Activated CD8-positive, alpha-beta memory T cell treated with anti-CD3 and anti-CD28 coated beads, Interleukin-2, amount 50 U/mL, for 4 hours (primary cell): ENCODE results near the gene WDR5.

Source experiments
- DNase-seq: peaks from one replicate; pipeline ENCODE4 v3.0.0-alpha.2; 2020

WDR5 gene

DNA sequence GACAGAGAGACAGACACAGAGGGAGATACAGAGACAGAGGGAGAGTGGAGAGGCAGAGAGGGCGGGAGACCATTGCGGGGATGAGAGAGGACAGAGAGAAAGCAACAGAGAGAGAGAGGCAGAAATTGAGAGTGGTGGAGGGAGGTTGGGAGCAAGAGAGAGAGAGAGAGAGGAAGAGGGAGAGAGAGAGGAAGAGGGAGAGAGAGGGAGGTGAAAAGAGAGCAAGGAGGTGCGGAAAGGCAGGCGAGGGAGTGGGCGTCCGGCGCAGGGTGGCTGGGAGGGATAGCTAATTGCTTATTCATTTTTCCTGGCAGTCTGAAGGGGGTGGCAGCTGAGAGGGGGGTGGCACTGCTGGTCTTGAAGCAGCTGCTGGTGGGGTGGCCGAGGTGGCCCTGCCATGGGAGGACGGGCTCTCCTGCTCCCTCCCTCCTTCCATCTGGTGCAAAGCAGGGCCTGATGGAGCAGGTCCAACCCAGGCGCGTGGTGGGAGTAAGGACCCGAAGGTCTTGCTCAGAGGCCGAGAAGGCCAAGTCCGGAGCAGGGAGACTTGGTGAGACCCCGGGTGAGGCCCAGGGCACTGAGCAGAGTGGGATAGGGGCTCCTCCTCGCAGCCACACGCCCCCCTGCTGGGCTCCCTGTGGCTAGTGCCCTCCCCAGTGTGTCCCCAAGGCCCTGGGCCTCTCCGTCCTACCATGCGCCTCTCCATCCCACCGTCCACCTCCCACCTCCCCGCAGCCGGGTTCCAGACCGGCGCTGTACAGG, 53.8 kb downstream of the WDR5 start:
- no peak for DNase-seq

DNA sequence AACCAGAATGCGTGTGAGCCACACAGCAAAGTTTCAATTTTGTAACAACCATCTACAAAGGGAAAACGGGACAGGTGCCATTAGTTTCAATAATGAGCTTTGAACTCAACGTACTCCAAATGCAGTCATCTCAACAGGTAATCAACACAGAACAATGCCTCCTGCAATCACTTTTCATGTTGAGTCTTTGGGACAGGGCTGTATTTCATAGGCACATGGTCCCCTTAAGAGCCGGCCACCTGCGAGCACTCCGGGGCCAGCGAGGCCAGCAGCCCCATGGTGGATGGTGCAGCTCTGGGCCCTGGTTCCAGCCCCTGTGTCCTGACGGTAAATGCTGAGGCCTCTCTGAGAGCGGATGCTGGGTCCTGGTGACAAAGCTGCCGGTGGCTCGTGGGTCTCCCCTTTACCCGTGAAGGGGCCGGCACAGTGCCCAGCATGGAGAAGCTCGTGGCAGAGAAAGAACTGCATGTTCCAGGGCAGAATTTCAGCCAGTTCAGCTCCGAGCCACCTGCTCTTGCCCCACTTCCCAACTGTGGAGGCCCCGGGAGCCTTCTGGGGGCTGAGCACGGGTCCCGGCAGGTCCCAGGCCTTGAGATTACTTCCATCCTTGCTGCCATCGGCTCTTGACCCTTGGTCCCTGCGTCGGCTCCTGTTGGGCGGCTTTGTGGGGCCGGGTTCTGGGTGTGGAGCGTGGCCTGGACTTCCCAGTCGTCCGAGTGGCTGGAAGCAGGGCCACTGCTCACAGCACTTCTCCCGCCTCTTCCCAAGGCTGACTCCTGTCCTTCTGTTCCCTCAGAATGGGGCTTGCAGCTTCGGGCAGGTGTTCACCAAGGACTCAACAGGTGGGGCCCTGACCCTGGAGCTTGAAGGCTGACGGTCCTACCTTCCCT, 54.6 kb downstream of the WDR5 start:
- no peak for DNase-seq

DNA sequence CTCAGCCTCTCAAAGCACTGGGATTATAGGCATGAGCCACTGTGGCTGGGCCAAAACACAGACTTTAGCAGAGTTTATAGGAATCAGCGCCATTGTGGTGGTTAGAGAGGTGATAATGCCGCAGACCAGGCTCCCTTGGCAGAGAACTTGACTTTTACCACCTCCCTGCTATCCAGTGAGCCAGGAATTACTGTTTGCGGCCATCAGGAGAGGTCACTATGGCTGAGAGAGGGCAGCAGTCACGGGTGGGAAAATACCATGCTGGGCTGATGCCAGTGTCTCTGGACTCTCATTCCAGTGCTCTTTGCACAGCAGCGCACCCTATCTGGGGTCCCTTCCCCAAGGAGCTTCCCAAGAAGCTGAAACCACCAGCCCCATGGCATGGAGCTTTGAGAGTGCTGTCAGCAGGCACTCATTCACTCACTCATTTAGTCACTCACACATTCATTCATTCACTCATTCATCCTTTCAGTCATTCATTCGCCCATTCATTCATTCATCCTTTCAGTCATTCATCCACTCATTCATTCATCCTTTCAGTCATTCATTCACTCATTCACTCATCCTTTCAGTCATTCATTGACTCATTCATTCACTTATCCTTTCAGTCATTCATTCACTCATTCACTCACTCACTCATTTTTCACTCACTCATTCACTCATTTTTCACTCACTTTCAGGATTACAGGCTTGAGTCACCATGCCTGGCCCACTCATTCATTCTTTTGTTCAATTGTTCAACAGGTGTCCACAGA, 55.8 kb downstream of the WDR5 start:
- no peak for DNase-seq

DNA sequence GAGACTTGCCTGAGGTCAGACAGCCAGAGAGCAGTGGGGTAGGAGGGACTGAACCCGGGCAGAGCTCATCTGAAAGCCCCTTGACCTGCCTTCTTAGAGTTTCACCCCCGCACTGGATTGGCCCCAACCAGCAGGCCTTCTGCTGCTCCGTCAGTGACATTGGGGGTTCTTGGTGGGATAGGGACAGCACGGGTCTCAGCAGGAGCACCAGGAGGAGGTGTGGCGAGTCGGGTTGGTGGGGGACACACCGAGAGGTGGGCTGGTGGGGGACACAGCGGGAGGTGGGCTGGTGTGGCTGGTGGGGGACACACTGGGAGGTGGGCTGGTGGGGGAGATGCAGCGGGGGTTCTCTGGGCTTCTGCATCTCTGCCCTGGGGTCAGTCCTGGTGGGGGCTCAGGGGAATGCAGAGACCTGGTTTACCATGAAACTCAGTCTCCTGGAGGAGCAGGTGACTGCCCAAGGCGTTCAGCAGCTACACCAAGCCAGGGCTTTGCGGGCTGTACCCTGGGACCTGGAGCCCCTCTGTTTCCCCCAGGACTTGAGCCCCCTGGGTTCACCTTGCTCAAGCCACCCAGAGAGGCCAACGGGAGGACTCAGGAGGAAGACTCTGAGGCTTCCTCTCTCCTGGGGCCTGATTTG, 56.5 kb downstream of the WDR5 start:
- no peak for DNase-seq

DNA sequence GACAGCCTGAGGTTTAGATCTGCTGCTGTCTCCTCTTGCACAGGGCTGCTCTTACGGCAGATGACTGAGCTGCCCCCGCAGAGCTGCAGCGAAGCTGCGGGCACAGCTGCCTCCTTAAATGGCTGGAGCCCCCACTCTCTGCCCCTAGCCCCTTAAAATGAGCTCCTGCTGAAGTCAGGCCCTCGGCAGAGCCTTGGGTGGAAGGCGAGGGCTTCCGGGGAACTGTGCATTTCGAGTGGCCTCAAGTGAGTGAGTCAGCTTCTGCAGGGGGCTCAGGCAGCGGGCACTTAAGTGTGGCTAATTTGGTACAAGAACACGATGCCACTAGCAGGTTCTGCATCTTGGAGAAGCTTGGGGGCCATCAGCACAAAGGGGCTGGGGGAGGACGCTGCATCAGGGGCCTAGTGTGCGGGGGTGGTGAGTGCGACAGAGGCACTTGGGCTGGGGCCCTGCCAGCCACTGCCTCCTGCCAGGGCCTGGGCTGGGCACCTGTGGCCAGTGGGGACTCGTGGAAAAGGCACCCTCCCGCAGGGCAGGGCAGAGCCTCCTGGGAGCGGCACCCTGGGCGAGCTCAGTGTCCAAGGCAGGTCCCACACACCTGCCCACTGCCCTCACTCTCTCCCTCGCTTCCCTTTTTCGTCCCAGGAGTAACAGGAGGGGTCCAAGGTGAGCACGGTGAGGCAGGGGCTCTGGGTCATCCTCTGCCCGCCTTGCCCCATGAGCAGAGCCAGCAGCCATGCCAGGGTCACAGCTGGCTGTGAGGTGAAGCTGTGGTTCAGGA, 57.3 kb downstream of the WDR5 start:
- DNase-seq = no peak

DNA sequence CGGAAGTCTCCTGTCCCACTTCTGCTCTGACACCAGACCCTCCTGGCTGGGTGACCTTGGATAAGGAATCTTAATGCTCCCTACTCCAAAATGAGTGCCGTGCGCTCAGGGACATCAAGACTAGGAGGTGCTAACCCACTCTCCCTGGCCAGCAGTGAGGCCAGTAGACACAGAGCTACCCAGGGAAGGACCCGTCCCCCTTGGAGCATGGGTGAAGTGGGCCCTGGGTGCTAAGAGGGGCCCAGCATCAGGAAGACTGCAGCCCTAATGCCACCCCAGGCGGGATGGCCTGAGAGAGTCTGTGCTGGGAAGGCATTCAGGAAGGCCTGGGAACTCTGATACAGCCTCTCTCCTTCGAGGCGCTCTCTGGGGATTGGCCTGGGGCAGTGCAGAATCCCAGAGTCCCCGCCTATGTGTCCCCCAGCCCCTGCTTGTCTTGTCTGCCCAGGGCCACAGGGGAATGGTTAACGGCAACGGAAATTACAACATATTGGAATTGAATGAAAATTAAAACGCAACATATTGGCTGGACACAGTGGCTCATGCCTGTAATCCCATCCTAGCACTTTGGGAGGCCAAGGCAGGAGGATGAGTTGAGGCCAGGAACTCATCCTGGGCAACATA, 58.1 kb downstream of the WDR5 start:
- DNase-seq = no peak

DNA sequence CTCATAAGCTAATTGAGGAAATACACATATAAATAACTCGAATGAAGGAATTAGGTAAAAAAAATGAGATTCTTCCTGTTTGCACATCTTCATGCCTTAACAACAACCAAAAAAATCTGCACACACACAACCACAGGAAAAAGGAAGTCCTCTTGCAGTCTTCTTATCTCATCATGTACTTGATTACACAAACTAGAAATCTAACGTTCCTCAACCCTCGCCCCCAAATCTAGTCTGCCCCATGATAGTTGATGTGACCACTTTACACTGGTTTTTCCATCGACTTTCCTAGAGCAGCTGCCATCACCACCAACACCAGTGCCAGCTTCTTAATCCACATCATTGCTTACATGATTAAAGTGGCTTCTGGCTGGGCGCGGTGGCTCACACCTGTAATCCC, 59.7 kb downstream of the WDR5 start:
- no peak for DNase-seq

DNA sequence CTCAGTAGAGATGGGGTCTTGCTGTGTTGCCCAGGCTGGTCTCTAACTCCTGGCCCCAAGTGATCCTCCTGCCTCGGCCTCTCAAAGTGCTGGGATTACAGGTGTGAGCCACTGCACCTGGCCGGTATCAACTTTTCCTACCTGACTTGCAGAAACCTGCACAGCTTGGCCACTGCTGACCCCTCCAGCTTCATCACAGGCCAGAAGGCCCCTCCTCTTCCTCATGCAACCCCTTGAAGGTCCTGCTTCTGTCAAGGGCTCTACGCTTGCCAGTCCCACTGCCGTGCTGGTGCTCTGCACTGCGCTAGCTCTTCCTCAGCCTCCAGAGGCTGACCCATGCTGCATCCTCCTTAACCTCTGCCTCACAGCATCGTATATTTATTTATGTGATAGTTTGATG, 61.0 kb downstream of the WDR5 start:
- DNase-seq = no peak

DNA sequence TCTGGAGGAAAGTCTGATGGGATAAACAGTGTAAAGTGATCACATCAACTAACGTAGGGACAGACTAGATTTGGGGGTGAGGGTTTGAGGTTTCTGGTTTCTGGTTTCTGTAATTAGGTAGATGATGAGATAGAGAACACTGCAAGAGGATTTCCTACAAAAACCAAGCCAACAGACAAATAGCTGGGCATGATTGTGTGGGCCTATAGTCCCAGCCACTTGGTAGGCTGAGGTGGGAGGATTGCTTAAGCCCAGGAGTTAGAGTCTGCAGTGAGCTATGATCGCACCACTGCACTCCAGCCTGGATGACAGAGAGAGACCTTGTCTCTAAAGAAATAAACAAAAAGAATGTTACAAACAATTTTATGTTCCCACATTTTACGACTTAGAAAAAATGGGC, 62.9 kb downstream of the WDR5 start:
- DNase-seq = no peak

DNA sequence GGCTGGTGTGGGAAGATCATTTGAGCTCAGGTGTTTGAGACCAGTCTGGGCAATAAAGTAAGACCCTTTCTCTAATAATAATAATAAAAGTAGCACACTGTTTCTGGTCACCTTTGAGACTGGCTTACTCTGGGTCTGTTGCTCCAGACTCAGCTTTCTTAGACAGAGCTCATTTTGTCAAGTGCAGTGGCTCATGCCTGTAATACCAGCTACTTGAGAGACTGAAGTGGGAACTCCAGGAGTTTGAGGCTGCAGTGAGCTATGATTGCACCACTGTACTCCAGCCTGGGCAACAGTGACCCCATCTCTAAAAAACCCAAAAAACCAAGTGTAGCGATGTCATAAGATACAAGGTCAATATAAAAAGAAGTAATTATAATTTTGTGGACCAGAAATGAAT, 64.8 kb downstream of the WDR5 start:
- DNase-seq = no peak

DNA sequence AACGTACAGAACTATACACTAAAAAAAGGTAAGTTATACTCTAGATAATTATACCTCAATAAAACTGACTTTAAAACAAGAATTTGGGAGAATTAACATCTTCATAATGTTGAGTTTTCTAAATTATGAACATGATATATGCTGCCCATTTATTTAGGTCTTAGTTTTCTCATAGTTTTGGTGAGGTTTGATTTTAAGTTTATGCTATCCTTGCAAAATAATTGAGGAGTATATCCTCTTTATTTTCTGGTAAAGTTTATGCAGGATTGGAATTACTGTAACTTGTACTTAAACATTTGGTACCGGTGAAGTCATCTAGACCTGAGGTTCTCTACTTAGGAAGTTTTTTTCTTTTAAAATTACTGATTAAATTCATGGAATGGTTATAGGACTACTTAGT, 67.3 kb downstream of the WDR5 start:
- no peak for DNase-seq

DNA sequence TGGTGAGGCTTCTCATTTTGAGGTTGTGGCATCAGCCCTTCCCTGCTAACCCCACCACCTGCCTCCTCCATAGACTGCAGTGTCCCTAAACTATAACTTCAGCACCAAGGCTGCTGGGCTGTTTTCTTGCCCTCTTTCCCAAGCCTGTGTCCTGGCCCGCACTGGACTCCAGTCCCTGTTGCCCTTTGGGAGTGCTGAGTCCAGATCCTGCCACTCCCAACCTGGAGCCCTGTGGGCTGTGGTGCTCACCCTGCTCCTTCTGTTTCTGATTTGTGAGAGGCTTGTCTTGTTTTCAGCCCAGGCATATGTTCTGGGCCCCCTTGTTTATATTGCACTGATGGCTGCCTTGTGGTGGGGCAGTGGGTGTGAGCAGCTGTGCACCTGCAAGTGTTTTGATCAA, 68.2 kb downstream of the WDR5 start:
- DNase-seq = no peak

DNA sequence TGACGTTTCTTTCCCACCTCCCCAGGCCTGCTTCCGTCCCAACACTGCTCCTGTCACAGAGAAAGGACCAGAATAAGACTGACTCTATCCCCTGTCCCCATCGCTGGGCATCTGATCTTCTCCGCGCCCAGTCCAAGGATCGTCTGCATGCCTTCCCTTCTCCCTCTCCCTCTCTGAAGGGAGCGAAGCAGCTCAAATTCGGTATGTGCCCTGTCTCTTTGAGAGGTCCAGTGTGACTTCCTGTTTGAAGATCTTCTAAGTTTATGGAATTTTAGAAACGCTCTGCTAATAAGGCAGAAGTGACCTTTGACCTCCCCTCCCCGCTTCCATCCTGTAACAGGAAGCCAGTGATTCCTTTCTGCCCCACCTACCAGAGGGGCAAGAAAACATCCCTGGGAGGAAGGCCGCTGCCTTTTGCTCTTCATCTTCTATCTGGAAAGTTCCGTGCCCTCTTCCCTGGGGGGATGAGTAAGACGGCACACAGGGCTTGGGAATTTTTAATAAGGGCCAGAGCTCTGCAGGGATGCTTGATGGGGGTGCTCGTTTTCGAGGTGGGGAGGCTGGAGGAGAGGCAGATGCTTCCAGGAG, 69.2 kb downstream of the WDR5 start:
- DNase-seq = no peak

DNA sequence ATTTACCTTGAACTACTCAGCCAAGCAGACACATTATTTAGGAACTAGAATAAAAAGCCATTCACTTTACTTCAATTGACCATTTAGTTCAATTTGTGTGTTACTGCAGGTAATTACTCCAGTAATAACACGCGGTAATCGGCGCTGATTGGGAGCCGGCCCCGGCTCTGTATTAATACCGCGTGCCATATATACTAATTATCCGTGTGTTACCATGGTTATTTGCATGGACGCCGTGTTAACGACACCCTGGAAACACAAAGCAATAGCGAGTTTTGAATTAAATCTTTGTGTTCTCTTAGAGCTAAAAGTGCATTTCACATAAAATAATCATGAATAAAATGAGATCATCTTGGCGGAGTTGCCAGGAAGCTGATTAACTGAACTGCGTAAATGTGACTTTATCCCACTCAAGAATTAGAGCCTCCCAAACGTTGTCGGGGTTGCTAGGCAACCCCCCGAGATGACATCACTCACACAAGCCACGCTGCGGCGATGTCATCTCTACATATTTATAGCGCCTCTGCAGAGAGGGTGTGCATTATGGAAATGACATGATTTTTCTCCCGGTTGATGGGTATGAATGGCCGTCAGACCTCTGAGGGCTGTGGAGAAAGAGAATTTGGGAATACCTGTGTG, 69.9 kb downstream of the WDR5 start:
- DNase-seq = no peak

DNA sequence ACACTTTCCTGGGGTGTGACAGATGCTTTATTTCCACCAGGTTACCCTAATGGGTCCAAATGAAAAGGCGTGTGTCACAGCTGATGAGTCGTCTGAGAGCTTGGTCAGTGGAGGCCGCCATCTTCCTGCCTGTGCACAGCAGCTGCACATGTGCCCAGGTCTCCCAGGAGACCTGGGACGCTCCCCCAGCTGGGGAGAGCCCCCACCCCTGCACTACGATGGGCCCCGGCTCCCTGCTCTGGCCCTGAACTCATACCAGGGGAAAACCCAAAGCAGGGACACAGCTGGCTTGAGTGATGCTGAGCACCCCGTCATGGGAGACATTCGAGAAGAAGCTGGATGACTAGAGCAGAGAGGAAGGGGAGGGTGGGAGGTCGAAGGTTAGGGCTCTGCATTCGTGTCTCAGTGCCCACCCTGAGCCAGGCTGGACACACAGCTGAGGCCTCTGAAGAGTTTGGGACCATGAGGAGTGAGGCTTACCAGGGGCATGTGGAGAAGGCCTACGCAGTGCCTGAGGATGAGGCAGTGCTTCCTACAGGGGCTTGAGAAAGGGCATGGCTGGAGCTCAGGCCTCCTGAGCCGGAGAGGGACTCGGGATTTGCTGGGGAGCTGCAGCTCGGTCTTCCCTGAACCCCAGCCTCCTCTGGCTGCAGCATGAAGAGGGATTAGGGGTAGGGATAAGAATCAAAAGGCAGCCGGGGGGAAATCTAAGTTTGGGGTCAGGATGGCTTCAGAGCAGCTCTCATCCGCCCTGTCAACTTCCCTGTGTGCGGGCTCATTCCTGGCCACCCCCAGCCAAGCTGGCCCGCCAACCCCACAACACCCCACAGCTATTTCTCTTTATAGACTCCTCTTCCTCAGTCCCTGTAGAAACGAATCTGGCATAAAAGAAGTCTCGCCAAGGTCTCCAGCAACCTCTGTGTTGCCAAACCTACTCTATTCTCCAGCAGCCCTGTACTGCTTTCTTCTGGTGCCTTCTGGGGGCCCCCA, 70.7 kb downstream of the WDR5 start:
- DNase-seq = no peak

DNA sequence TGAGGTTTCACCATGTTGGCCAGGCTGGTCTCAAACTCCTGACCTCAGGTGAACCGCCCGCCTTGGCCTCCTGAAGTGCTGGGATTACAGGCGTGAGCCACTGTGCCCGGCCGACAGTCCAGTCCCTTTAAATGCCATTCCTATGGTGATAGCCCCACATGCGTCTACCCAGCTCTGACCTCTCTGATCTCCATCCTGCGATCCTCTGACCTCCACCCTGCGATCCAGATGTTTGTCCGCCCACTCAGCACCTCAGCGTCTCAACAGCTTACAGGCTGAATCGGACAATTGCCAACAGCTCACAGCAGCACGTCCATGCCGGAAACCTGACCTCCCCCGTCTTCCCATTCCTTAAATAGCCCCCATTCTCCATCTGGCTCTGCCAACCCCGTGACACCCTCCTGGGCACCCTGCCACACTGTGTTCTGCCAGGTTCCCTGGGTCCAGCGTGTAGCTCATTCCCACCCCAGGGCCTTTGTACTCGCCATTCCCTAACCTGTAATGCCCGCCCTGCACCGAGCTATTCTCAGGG, 72.5 kb downstream of the WDR5 start:
- no peak for DNase-seq

DNA sequence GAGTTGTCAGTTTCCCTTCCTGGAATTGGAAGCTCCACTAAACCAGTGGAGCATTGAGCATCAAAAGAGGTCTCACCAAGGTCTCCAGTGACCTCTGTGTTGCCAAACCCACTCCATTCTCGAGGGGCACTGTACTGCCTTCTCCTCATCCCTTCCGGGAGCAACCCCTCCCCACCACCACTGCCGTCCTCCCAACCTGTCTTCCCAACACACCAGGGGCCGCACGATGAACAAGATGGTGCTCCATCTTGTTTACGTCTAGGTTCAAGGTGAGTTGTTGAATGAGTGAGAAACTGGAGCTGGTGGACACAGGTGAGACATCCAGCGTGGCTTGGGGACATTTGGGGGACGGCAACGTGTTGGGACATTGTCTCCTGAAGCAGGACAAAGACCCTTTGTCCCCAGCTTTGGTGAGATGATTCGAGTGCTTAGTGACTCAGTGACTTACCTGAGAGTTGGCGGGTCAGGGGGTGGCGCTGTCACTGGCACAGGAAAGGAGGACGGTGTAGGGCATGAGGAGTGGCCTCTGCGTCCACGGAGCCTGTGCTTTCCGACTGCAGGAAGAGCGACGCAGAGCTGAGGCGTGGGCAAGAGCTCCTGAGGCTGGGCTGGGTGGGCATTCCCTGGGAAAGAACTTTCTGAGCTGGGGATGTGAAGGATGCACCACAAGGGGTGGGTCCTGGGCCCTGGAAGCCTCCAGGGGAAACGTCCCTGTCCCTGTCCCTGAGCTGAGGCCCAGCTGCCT, 73.3 kb downstream of the WDR5 start:
- no peak for DNase-seq
